CD4-positive, alpha-beta T cell treated with Interleukin-1 beta for 1 hour (primary cell): ENCODE data around the gene PGM2L1.
"Not testable (repeated sequence)": the region's sequence is repeated elsewhere in the genome, so short reads cannot be mapped to it uniquely, and the experiment has no call there.

ENCODE experiments used
- DNase-seq, 2 donors: peaks; one replicate each; pipeline ENCODE4 v3.0.0-alpha.2; 2020 to 2022

The PGM2L1 gene

GRCh38 chr11:74331000-74331399 lies 67.2 kb downstream of the PGM2L1 start:
- not testable (repeated sequence) for DNase-seq

- no peak for DNase-seq
These were observed 68.0 kb downstream of the PGM2L1 start for GRCh38 chr11:74330075-74330858.

DNA sequence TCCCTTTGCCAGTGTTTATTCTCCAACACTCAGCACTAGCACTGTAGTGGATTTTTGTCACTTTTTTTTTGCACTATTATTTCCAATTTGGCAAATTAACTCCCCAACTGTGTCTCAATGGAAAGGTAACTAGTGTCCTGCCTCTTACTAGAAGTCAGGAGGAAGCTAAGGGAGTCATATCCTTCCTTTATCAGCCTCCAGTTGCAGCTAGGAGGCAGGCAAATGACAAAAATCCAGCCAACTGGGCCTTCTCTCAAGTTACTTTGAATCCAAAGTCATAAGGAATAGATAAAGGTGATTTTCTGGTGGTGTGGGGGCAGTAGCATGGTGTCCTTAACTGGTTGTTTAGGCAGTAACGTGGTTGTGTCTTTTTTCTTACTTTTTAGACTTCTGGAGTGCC lies 71.2 kb downstream of the PGM2L1 start:
- DNase-seq: no peak

GRCh38 chr11:74326665-74327064 lies 71.6 kb downstream of the PGM2L1 start:
- DNase-seq: no peak

GRCh38 chr11:74325649-74326645 lies 72.3 kb downstream of the PGM2L1 start:
- DNase-seq: no peak

GRCh38 chr11:74322667-74323066 lies 75.6 kb downstream of the PGM2L1 start:
- DNase-seq: no peak

DNA sequence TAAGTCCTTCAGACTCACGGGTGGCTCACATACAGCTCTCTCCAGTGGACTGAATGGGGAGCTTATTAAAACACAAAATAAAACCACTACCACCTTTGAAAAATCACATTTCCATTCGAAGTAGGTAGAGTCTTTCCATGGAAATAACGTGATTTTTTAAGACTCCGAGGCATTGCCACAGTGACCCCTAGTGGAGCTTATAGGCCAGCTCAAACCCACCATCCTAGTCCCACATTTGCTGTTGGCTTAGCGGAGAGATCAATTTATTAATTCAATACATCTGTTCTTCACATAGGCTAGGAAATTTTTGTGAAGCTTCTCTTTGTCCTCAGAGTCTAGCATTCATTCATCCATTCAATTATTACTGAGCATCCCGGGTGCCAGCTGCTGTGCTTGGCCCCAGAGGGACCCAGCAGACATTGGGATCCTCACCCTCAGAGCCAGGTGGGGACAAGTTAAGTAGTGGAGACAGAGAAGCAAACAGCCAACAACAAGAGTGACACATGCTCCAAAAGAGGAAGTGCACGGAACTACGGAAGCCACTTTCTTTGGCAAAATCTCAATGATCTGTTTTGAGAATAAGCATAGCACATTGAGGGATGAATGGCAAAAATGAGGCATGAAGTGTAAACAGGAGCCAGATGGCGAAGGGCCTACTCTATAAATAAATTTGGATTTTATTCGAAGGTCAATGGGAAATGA lies 76.6 kb downstream of the PGM2L1 start:
- peak in 1 of 2 donors; percentile 24 for DNase-seq

GRCh38 chr11:74320538-74320937 lies 77.7 kb downstream of the PGM2L1 start:
- no peak for DNase-seq

DNA sequence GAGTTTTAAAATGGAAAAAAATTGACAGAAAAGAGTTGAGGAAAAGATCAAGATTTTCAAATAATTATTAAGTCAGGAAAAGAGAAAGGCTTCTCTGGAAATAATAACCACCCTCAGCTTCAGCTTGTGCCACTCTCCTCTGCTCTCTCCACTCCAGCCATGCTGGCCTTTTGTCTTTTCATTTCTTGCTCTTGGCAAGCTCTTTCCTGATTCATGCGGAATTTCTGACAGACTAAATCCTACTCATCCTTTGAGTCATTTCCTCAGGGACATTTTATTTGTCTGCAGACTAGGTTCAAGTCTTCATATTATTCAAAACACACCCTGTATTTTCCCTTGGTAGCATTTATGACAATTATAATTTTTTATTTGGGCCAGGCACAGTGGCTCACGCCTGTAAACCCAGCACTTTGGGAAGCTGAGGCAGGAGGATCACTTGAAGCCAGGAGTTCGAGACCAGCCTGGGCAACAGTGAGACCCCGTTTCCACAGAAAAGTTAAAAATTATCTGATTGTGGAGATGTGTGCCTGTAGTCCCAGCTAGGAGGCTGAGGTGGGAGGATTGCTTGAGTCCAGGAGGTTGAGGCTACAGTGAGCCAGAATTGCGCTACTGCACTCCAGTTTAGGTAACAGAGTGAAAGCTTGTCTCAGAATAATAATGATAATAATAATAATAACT lies 79.0 kb downstream of the PGM2L1 start:
- no peak for DNase-seq

- no peak for DNase-seq
These were observed 79.8 kb downstream of the PGM2L1 start for GRCh38 chr11:74318241-74318932.

DNA sequence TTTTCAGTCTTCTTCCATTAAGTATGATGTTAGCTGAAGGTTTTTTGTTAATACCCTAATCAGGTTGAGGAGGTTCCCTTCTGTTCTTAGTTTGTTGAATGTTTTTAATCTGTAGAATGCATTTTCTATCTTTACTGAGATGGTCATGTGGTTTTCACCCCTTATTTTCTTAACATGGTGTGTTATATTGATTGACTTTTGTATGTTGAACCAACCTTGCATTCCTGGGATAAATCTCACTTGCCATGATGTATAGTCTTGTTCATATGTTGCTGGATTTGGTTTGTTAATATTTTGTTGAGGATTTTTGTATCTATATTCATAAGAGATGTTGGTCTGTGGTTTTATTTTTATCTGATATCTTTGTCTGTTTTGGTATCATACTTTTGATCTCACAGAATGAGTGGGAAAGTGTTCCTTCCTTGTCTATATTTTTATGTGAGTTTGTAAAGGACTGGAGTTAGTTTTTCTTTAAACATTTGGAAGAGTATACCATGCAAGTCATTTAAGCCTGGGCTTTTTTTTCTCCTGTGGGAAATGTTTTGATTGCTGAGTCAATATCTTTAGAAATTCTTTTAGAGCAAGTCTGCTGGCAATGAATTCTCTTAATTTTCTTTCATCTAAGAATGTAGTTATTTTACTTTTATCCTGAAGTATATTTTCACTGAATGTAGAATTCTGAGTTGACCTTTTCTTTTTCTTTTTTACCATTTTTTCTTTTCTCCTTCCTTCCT lies 81.3 kb downstream of the PGM2L1 start:
- no peak for DNase-seq

GRCh38 chr11:74312326-74312725 lies 85.9 kb downstream of the PGM2L1 start:
- DNase-seq: no peak

DNA sequence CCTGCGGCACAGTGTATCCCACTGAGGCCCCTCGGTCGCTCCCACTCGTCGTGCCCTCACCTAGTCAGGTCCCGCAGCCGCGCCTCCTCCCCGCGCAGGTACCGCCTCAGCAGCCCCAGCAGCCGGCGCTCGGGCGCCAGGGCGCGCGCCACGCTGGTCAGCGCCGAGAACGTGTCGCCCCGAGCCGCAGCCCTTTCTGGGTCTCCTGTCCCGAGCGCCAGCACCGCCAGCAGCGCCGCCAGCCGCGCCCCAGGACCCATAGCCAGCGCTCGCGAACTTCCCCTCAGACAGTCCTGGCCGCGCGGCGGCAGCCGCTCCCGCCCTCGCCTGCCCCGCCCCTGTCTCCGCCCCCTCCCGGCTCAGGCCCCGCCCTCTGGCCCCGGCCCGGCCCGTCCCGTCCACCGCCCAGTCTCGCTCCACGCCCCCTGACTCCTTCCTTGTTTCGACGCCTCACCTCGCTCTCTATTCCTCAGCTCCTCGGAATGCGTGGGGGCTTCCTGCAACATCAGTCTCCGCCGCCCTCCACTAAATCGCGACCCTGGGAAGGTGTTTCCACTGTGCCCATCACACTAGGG lies 86.8 kb downstream of the PGM2L1 start, which contains the start of gene P4HA3:
Gene P4HA3, minus strand, starts transcription at position 289 of the 575 bp plus-strand sequence. Its CDS starts 29 bp downstream, at position 260.
- DNase-seq: peak; percentile 50 to 68

GRCh38 chr11:74310857-74311256 lies 87.4 kb downstream of the PGM2L1 start:
- DNase-seq: no peak

- no peak for DNase-seq
These were observed 90.8 kb downstream of the PGM2L1 start for GRCh38 chr11:74307434-74307833.

- no peak for DNase-seq
These were observed 91.6 kb downstream of the PGM2L1 start for GRCh38 chr11:74306435-74307175.

GRCh38 chr11:74299015-74299414 lies 99.2 kb downstream of the PGM2L1 start:
- no peak for DNase-seq

GRCh38 chr11:74297484-74297883 lies 100.7 kb downstream of the PGM2L1 start:
- DNase-seq: no peak

DNA sequence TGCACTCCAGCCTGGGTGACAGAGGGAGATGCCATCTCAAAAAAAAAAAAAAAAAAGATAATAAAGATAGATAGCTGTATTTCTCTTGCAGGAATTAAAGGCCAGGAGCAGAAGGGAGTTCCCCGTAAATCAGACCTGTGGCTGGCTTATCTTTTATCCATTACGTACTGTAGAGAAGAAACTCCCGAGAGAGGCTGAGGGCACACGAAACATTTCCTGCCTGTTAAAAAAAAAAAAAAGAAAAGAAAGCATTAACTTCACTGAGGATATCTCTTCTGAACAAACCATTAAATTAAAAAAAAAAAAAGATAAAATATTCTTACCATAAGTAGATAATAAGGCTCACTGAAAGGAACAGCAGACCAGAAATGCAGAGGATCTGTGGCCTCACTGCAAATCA lies 109.3 kb downstream of the PGM2L1 start:
- DNase-seq: no peak

GRCh38 chr11:74288161-74288560 lies 110.1 kb downstream of the PGM2L1 start:
- DNase-seq: no peak
